SK-N-SH (cell line): ENCODE results near the gene ZNF267. TPM values are rescaled to one million over a fixed set of nuclear protein-coding genes. Genes with fewer than 3 reads are reported as not detected.

Experiments used
- CTCF ChIA-PET: fragments of 300-600, 350-600 bp; formaldehyde crosslinking; extraction: SDS; loops from one replicate; lab custom pipeline; 2021; lab: Yijun Ruan, JAX
- POLR2A ChIA-PET: fragments of 350-600 bp; sonication (Branson Sonifier 250); formaldehyde crosslinking; extraction: SDS; loops from one replicate; lab custom pipeline; 2020; ENCODE audit warnings: antibody characterized with exemption, inconsistent platforms; lab: Yijun Ruan, JAX
- DNase-seq: peaks from one replicate; pipeline ENCODE4 v3.0.0; 2012
- H2AFZ ChIP-seq: fragments of 200-600 bp; sonication (generic); 2 replicates; pipeline ENCODE4 v1.8.1; 2016; ENCODE audit warnings: antibody characterized with exemption, mild to moderate bottlenecking, low read depth
- H3F3A ChIP-seq: fragments of 200-600 bp; sonication (generic); replicated peaks from 2 replicates; pipeline ENCODE3; 2016; ENCODE audit warnings: antibody characterized with exemption, mild to moderate bottlenecking; ENCODE audit not compliant: insufficient read depth
- H3K27ac ChIP-seq, 2 experiments: fragments of 200-500 bp in 1 of 2; fragments of 200-600 bp in 1 of 2; sonication (Bioruptor generic) in 1 of 2; sonication (generic), shearing (Covaris generic) in 1 of 2; 2 replicates each; pipeline versions ENCODE4 v1.5.1 to v1.6.1; 2014 to 2016; ENCODE audit warnings: low read depth in 2 of 2, inconsistent platforms in 1 of 2, low read length in 1 of 2, mild to moderate bottlenecking in 1 of 2, mixed read lengths in 1 of 2
- H3K27me3 ChIP-seq: fragments of 200-600 bp; sonication (generic), shearing (Covaris generic); 2 replicates; pipeline ENCODE4 v1.6.1; 2016; ENCODE audit warnings: mixed run types; ENCODE audit not compliant: insufficient read depth
- H3K36me3 ChIP-seq, 2 experiments: fragments of 200-500 bp in 1 of 2; fragments of 200-600 bp in 1 of 2; sonication (Bioruptor generic) in 1 of 2; sonication (generic) in 1 of 2; replicated peaks in 1 of 2; 2 replicates each; pipeline versions ENCODE3 to v1.5.1; 2014 to 2016; ENCODE audit warnings: low read length in 1 of 2, mild to moderate bottlenecking in 1 of 2; ENCODE audit not compliant: insufficient read depth in 2 of 2, control insufficient read depth in 1 of 2
- H3K4me1 ChIP-seq, 2 experiments: fragments of 200-500 bp in 1 of 2; fragments of 200-600 bp in 1 of 2; sonication (Bioruptor generic) in 1 of 2; sonication (generic), shearing (Covaris generic) in 1 of 2; 2 replicates each; pipeline versions ENCODE4 v1.5.1 to v1.6.1; 2014 to 2016; ENCODE audit warnings: low read depth in 1 of 2, low read length in 1 of 2, mixed run types in 1 of 2; ENCODE audit not compliant: insufficient read depth in 2 of 2, control insufficient read depth in 1 of 2
- H3K4me2 ChIP-seq: fragments of 200-600 bp; sonication (generic), shearing (Covaris generic); 2 replicates; pipeline ENCODE4 v1.6.1; 2017; ENCODE audit warnings: mixed run types
- H3K4me3 ChIP-seq, 2 experiments: fragments of 200-500 bp in 1 of 2; fragments of 200-600 bp in 1 of 2; sonication (Bioruptor generic) in 1 of 2; sonication (generic), shearing (Covaris generic) in 1 of 2; 2 replicates each; pipeline versions ENCODE4 v1.5.1 to v1.8.1; 2014 to 2016; ENCODE audit warnings: low read depth in 2 of 2, inconsistent platforms in 1 of 2, low read length in 1 of 2, mild to moderate bottlenecking in 1 of 2, mixed read lengths in 1 of 2, moderate library complexity in 1 of 2
- H3K79me2 ChIP-seq: fragments of 200-600 bp; sonication (generic); 2 replicates; pipeline ENCODE4 v1.8.1; 2017; ENCODE audit warnings: mild to moderate bottlenecking; ENCODE audit not compliant: insufficient read depth
- H3K9ac ChIP-seq: fragments of 200-600 bp; sonication (generic); 2 replicates; pipeline ENCODE4 v1.6.1; 2017; ENCODE audit warnings: mixed run types
- H3K9me2 ChIP-seq: fragments of 200-600 bp; sonication (generic); 2 replicates; pipeline ENCODE4 v1.6.1; 2017; ENCODE audit warnings: mixed run types
- H3K9me3 ChIP-seq: fragments of 200-600 bp; sonication (generic); 2 replicates; pipeline ENCODE4 v1.6.1; 2017; ENCODE audit warnings: mixed run types, mild to moderate bottlenecking, moderate library complexity
- H4K20me1 ChIP-seq: fragments of 200-600 bp; sonication (generic); 2 replicates; pipeline ENCODE4 v1.6.1; 2017; ENCODE audit warnings: mild to moderate bottlenecking, mixed run types; ENCODE audit not compliant: insufficient read depth
- CTCF ChIP-seq: fragments of 200-600 bp; sonication (generic); IDR thresholded peaks from 2 replicates; pipeline ENCODE4 v1.6.1; 2017; ENCODE audit warnings: antibody characterized with exemption, mild to moderate bottlenecking, moderate library complexity
- ELF1 ChIP-seq: IDR thresholded peaks from 2 replicates; pipeline ENCODE4 v1.4.0; 2012
- EP300 ChIP-seq, 2 experiments: IDR thresholded peaks; 2 replicates each; pipeline versions ENCODE4 v1.4.0 to v1.6.1; 2012; ENCODE audit warnings: borderline replicate concordance in 1 of 2, low read depth in 1 of 2, low read length in 1 of 2
- EZH2phosphoT487 ChIP-seq: fragments of 200-600 bp; sonication (generic); IDR thresholded peaks from 2 replicates; pipeline ENCODE4 v1.6.1; 2017; ENCODE audit warnings: low read depth, mixed run types, mild to moderate bottlenecking, antibody characterized with exemption, moderate library complexity, borderline replicate concordance
- FOSL2 ChIP-seq: IDR thresholded peaks from 2 replicates; pipeline ENCODE4 v1.4.0; 2012; ENCODE audit warnings: low read depth, mild to moderate bottlenecking, moderate library complexity, borderline replicate concordance
- FOXJ3 ChIP-seq: sonication (generic); formaldehyde crosslinking; IDR thresholded peaks from 2 replicates; pipeline ENCODE4 v1.5.1; 2020; ENCODE audit warnings: mild to moderate bottlenecking, missing genetic modification reagents
- GATA2 ChIP-seq: sonication (generic); formaldehyde crosslinking; IDR thresholded peaks from 2 replicates; pipeline ENCODE4 v1.5.0; 2020; ENCODE audit warnings: mild to moderate bottlenecking, missing genetic modification reagents
- IRF3 ChIP-seq: fragments of 150-350 bp; IDR thresholded peaks from 2 replicates; pipeline ENCODE4 v1.6.1; 2016; ENCODE audit warnings: mild to moderate bottlenecking, low read depth, low read length
- JUND ChIP-seq: IDR thresholded peaks from 2 replicates; pipeline ENCODE4 v1.4.0; 2012
- MEF2A ChIP-seq: IDR thresholded peaks from 2 replicates; pipeline ENCODE4 v1.4.0; 2012; ENCODE audit warnings: low read depth, borderline replicate concordance
- RAD21 ChIP-seq: IDR thresholded peaks from 2 replicates; pipeline ENCODE4 v1.6.1; 2012; ENCODE audit warnings: mild to moderate bottlenecking, low read length
- SIN3A ChIP-seq: IDR thresholded peaks from 2 replicates; pipeline ENCODE4 v1.6.1; 2012; ENCODE audit warnings: low read depth, mild to moderate bottlenecking, low read length, moderate library complexity, borderline replicate concordance
- TAF1 ChIP-seq: IDR thresholded peaks from 2 replicates; pipeline ENCODE4 v1.6.1; 2012; ENCODE audit warnings: low read depth, mild to moderate bottlenecking, low read length, moderate library complexity, borderline replicate concordance
- USF1 ChIP-seq: IDR thresholded peaks from 2 replicates; pipeline ENCODE4 v1.4.0; 2012; ENCODE audit warnings: low read depth, borderline replicate concordance
- USF2 ChIP-seq: fragments of 150-350 bp; IDR thresholded peaks from 2 replicates; pipeline ENCODE4 v1.6.1; 2017; ENCODE audit warnings: antibody characterized with exemption, low read length, low read depth, borderline replicate concordance
- WGBS: methylation state at CpG from one replicate; pipeline ENCODE4 v1.1.6; 2017; ENCODE audit warnings: low lambda C conversion rate; 5-methylcytosine and 5-hydroxymethylcytosine counted together
- polyA plus RNA-seq, 3 experiments: library from polyadenylated mRNA; depleted of rRNA; stranded (reverse); fragments of >200 nt; gene quantifications; 2 replicates each; pipeline ENCODE4 v1.2.3, GENCODE V29; 2012

The ZNF267 gene
- polyA plus RNA-seq, 1 of the 3 experiments (the other 2 are of a cell fraction), result 1.7 TPM

- 0 out of 2 replicates have a peak, but pooled peaks have one; percentile 14 for TF ChIP-seq JUND
- no peak for TF ChIP-seq RAD21
- TF ChIP-seq GATA2 (CRISPR knock-in tag), result no peak
- TF ChIP-seq USF1, result no peak
- no peak for TF ChIP-seq SIN3A
- no peak for TF ChIP-seq MEF2A
- TF ChIP-seq FOSL2, result peak; percentile 54; the same call in 1 of the 2 replicates
- TF ChIP-seq ELF1, result no peak
- TF ChIP-seq IRF3, result no peak
- TF ChIP-seq FOXJ3 (CRISPR knock-in tag), result no peak
- TF ChIP-seq TAF1, result no peak
- H3K79me2 ChIP-seq, result peaks cover 96% of the 10 kb centered on the region
- no peak overlapping the region for H3K9ac ChIP-seq
- DNase-seq, result no peak
- no peak overlapping the region for H3K4me2 ChIP-seq
- ChIA-PET CTCF (interaction anchor here (0.8 to 1.3 kb wide), 2 partner anchors 12 to 21 kb away, joined by 3 to 4 read pairs; no protein-coding TSS in a partner anchor), POLR2A (no interaction called here)
- H3K27ac ChIP-seq, result no peak overlapping the region
- H4K20me1 ChIP-seq, result peaks cover 14% of the 10 kb centered on the region; the same call in 1 of the 2 replicates
- no peaks in the 10 kb centered on the region for H3K9me2 ChIP-seq
- WGBS, result 53% methylated on average over 3 of the region's 3 CpGs
- peaks cover 1 to 26% of the 10 kb centered on the region in 2 experiments; a peak in 2 of 4 replicates for H3K4me1 ChIP-seq
- peaks cover 14% of the 10 kb centered on the region for H3F3A ChIP-seq
- H2AFZ ChIP-seq, result no peak overlapping the region
- no peaks in the 10 kb centered on the region for H3K9me3 ChIP-seq
- H3K27me3 ChIP-seq, result no peaks in the 10 kb centered on the region
- H3K4me3 ChIP-seq, result no peak overlapping the region
- H3K36me3 ChIP-seq, result peaks cover 25 to 45% of the 10 kb centered on the region in 2 experiments
Observed at GRCh38 chr16:31880322-31880979, 6.8 kb downstream of the ZNF267 start.

- peaks cover 94% of the 10 kb centered on the region for H3K79me2 ChIP-seq
- TF ChIP-seq EZH2phosphoT487 (no peak), EP300 (IDR thresholded peaks at IDR 0.05; ENCODE audit: borderline replicate concordance in 1 of 2, low read depth in 1 of 2, low read length in 1 of 2) (no peak), USF1 (no peak), USF2 (no peak), ELF1 (no peak), CTCF (no peak)
- no peak overlapping the region for H3K4me3 ChIP-seq
- H3K27me3 ChIP-seq, result no peaks in the 10 kb centered on the region
- no peak for DNase-seq
- CTCF ChIA-PET, result no interaction called here
- peaks cover 25% of the 10 kb centered on the region for H3K9me3 ChIP-seq
- peaks cover 72 to 92% of the 10 kb centered on the region in 2 experiments for H3K36me3 ChIP-seq
- H4K20me1 ChIP-seq, result peaks cover 5% of the 10 kb centered on the region; the same call in 1 of the 2 replicates
- H3K9ac ChIP-seq, result no peak overlapping the region
- peaks cover 6% of the 10 kb centered on the region for H3F3A ChIP-seq
- no peaks in the 10 kb centered on the region for H3K9me2 ChIP-seq
- H3K4me2 ChIP-seq, result no peak overlapping the region
- no peak overlapping the region for H2AFZ ChIP-seq
- H3K4me1 ChIP-seq, result no peaks in the 10 kb centered on the region; a peak in 1 of 4 replicates
- WGBS, result 94% methylated on average over 2 of the region's 4 CpGs
- POLR2A ChIA-PET, result no interaction called here
- H3K27ac ChIP-seq, result no peak overlapping the region
Observed at GRCh38 chr16:31886227-31886626, 12.6 kb downstream of the ZNF267 start.
